HK-2 (cell line): ENCODE results near the gene PARD3B.

Source experiments
- DNase-seq: peaks from one replicate; pipeline ENCODE4 v3.0.0-alpha.2; 2018; ENCODE audit not compliant: unreplicated experiment

PARD3B gene

GRCh38 chr2:205273148-205273547 is 727.9 kb downstream of the PARD3B start:
- no peak for DNase-seq

GRCh38 chr2:205273627-205274026 is 728.4 kb downstream of the PARD3B start:
- DNase-seq = no peak

- no peak for DNase-seq
These were observed 729.5 kb downstream of the PARD3B start for GRCh38 chr2:205274801-205275200.

- no peak for DNase-seq
These were observed 731.0 kb downstream of the PARD3B start for GRCh38 chr2:205276116-205276777.

GRCh38 chr2:205280596-205281236 is 735.4 kb downstream of the PARD3B start:
- DNase-seq = no peak

- no peak for DNase-seq
These were observed 738.5 kb downstream of the PARD3B start for GRCh38 chr2:205283736-205284270.

GRCh38 chr2:205284334-205284733 is 739.1 kb downstream of the PARD3B start:
- no peak for DNase-seq

- DNase-seq = no peak
These were observed 742.0 kb downstream of the PARD3B start for GRCh38 chr2:205287316-205287715.

GRCh38 chr2:205288686-205289085 is 743.4 kb downstream of the PARD3B start:
- DNase-seq = no peak

- no peak for DNase-seq
These were observed 745.0 kb downstream of the PARD3B start for GRCh38 chr2:205290299-205290698.

GRCh38 chr2:205292665-205293295 is 747.5 kb downstream of the PARD3B start:
- no peak for DNase-seq

GRCh38 chr2:205293559-205293958 is 748.3 kb downstream of the PARD3B start:
- DNase-seq = no peak

- no peak for DNase-seq
These were observed 751.7 kb downstream of the PARD3B start for GRCh38 chr2:205296959-205297358.

GRCh38 chr2:205297368-205297767 is 752.1 kb downstream of the PARD3B start:
- no peak for DNase-seq

- no peak for DNase-seq
These were observed 752.6 kb downstream of the PARD3B start for GRCh38 chr2:205297846-205298245.

GRCh38 chr2:205311201-205311600 is 765.9 kb downstream of the PARD3B start:
- DNase-seq = no peak

GRCh38 chr2:205321231-205321630 is 776.0 kb downstream of the PARD3B start:
- DNase-seq = no peak

GRCh38 chr2:205323929-205324328 is 778.7 kb downstream of the PARD3B start:
- no peak for DNase-seq

- DNase-seq = no peak
These were observed 779.1 kb downstream of the PARD3B start for GRCh38 chr2:205324355-205324754.

- no peak for DNase-seq
These were observed 788.1 kb downstream of the PARD3B start for GRCh38 chr2:205333351-205333750.

GRCh38 chr2:205337274-205337673 is 792.0 kb downstream of the PARD3B start:
- DNase-seq = no peak

- DNase-seq = no peak
These were observed 792.9 kb downstream of the PARD3B start for GRCh38 chr2:205338156-205338555.

GRCh38 chr2:205343103-205343502 is 797.8 kb downstream of the PARD3B start:
- no peak for DNase-seq
